ENCODE results near the gene BRD7.

DNA sequence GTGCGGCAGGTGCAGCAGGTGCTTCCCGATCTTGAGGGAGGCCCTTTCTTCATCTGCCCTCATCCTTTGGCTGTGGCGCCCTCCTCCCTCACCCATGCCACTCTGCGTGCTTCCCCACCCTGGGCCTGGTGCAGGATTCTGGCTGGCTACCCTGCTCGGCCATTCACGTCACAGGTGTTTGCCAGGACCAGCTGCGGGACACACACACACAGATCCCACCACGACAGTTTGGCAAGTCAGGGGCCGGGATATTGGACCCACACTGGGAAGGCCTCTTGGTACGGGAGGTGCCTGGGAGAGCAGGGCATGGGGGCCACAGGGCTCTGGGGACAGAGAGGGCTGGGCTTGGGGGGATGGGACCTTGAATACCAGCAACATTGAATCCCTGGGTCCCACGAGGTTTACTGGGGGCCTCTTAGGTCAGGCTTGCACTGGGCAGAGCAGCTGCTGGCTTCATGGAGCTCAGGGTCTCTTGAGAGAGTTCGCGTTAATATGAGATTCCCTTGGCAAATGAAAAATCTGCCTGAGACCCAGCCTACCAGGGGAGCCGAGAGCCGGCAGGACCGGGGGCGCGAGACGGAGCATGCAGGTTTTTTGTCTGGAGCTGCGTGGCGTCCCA is 87.3 kb downstream of the BRD7 start:
- TF ChIP-seq, protein P1, sequence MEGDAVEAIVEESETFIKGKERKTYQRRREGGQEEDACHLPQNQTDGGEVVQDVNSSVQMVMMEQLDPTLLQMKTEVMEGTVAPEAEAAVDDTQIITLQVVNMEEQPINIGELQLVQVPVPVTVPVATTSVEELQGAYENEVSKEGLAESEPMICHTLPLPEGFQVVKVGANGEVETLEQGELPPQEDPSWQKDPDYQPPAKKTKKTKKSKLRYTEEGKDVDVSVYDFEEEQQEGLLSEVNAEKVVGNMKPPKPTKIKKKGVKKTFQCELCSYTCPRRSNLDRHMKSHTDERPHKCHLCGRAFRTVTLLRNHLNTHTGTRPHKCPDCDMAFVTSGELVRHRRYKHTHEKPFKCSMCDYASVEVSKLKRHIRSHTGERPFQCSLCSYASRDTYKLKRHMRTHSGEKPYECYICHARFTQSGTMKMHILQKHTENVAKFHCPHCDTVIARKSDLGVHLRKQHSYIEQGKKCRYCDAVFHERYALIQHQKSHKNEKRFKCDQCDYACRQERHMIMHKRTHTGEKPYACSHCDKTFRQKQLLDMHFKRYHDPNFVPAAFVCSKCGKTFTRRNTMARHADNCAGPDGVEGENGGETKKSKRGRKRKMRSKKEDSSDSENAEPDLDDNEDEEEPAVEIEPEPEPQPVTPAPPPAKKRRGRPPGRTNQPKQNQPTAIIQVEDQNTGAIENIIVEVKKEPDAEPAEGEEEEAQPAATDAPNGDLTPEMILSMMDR (conservative IDR thresholded peaks at IDR 0.05), result no peak
- TF ChIP-seq EZH2 (IDR thresholded peaks at IDR 0.05; ENCODE audit: low read depth), result no peak

Measured in PC-9 (cell line).